ENCODE data around the gene C22orf39. TPM values are rescaled to one million over a fixed set of nuclear protein-coding genes. Genes with fewer than 3 reads are reported as not detected.

The C22orf39 gene
- polyA plus RNA-seq, 1 of the 3 experiments (the other 2 are of a cell fraction): 17.7 TPM

DNA sequence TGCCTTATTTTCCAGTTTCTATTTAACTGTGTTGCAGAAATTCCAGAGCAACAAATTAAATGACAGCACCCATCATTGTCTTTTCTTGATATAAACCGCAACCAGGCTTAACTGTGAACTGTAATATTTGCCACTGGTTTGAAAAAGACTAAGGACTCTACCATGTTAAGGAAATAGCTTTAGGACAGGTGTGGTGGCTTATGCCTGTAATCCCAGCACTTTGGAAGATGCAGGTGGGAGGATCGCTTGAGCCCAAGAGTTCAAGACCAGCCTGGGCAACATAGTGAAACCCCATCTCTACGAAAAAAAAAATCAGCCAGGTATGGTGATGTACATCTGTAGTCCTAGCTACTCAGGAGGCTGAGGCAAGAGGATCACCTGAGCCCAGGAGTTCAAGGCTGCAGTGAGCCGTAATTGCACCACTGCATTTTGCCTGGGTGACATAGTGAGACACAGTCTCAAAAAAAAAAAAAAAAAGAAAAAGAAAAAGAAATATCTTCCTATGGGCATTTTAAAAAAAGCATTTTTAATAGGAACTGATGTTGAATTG lies 44.8 kb downstream of the C22orf39 start:
- DNase-seq: no peak
- H3F3A ChIP-seq (replicated peaks; ENCODE audit: insufficient read depth): peaks cover 4% of the 10 kb centered on the region
- TF ChIP-seq, protein P1, sequence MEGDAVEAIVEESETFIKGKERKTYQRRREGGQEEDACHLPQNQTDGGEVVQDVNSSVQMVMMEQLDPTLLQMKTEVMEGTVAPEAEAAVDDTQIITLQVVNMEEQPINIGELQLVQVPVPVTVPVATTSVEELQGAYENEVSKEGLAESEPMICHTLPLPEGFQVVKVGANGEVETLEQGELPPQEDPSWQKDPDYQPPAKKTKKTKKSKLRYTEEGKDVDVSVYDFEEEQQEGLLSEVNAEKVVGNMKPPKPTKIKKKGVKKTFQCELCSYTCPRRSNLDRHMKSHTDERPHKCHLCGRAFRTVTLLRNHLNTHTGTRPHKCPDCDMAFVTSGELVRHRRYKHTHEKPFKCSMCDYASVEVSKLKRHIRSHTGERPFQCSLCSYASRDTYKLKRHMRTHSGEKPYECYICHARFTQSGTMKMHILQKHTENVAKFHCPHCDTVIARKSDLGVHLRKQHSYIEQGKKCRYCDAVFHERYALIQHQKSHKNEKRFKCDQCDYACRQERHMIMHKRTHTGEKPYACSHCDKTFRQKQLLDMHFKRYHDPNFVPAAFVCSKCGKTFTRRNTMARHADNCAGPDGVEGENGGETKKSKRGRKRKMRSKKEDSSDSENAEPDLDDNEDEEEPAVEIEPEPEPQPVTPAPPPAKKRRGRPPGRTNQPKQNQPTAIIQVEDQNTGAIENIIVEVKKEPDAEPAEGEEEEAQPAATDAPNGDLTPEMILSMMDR (IDR thresholded peaks at IDR 0.05): no peak
- TF ChIP-seq MEF2A (IDR thresholded peaks at IDR 0.05; ENCODE audit: borderline replicate concordance, low read depth) (no peak), TEAD4 (IDR thresholded peaks at IDR 0.05; ENCODE audit: borderline replicate concordance, insufficient read depth) (no peak), FOXJ3 (CRISPR knock-in tag; IDR thresholded peaks at IDR 0.05) (no peak), GATA2 (CRISPR knock-in tag; IDR thresholded peaks at IDR 0.05) (no peak), RXRA (IDR thresholded peaks at IDR 0.05; ENCODE audit: borderline replicate concordance, low read depth) (no peak)
- TF ChIP-seq, protein P2, sequence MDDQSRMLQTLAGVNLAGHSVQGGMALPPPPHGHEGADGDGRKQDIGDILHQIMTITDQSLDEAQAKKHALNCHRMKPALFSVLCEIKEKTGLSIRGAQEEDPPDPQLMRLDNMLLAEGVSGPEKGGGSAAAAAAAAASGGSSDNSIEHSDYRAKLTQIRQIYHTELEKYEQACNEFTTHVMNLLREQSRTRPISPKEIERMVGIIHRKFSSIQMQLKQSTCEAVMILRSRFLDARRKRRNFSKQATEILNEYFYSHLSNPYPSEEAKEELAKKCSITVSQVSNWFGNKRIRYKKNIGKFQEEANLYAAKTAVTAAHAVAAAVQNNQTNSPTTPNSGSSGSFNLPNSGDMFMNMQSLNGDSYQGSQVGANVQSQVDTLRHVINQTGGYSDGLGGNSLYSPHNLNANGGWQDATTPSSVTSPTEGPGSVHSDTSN (IDR thresholded peaks at IDR 0.05): no peak
- H3K36me3 ChIP-seq (replicated peaks in 1 of 2; ENCODE audit: control insufficient read depth in 1 of 2, insufficient read depth in 2 of 2, low read length in 1 of 2): peaks cover 19 to 48% of the 10 kb centered on the region in 2 experiments
- no peak overlapping the region for H3K4me3 ChIP-seq (ENCODE audit: low read depth in 2 of 2, low read length in 1 of 2)
- no peaks in the 10 kb centered on the region for H3K9me2 ChIP-seq
- H4K20me1 ChIP-seq (ENCODE audit: insufficient read depth): no peaks in the 10 kb centered on the region
- whole genome bisulfite sequencing (ENCODE audit: low lambda C conversion rate): 97% methylated on average over 4 of the region's 4 CpGs
- H3K4me1 ChIP-seq (ENCODE audit: control insufficient read depth in 1 of 2, insufficient read depth in 2 of 2, low read depth in 1 of 2, low read length in 1 of 2): peaks cover 0 to 14% of the 10 kb centered on the region in 2 experiments; a peak in 2 of 4 replicates
- H3K4me2 ChIP-seq: no peak overlapping the region
- CTCF ChIA-PET: interaction anchor here (1.0 to 1.3 kb wide), 2 partner anchors 32 to 223 kb away, joined by 3 read pairs; no protein-coding TSS in a partner anchor
- H3K27ac ChIP-seq (ENCODE audit: low read depth in 2 of 2, low read length in 1 of 2): peak overlapping the region in 1 of 2 experiments; percentile 38; a peak in 2 of 4 replicates
- no peaks in the 10 kb centered on the region for H3K27me3 ChIP-seq (ENCODE audit: insufficient read depth)
- POLR2A ChIA-PET: no interaction called here
- H2AFZ ChIP-seq (ENCODE audit: low read depth): no peak overlapping the region
- no peaks in the 10 kb centered on the region for H3K79me2 ChIP-seq (ENCODE audit: insufficient read depth)
- H3K9me3 ChIP-seq: no peaks in the 10 kb centered on the region
- H3K9ac ChIP-seq: no peak overlapping the region

DNA sequence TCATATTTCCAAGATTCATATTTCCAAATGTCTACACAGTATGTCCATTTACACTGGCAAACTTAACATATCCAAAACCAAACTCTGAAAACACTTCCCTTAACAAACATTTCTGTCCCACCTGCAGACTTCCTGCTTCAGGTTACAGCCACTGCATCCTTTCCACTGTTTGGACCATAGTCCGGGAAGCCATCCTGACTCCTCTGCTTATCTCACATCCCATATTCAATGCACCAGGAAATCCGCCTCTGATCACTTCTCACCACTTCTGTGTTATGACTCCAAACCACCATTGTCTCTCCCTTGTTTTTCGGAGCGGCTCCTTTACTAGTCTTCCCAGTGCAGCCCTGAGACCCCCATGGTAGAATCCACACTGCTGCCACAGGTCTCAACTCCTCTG lies 46.0 kb downstream of the C22orf39 start:
- H3K4me1 ChIP-seq (ENCODE audit: control insufficient read depth in 1 of 2, insufficient read depth in 2 of 2, low read depth in 1 of 2, low read length in 1 of 2): peaks cover 0 to 3% of the 10 kb centered on the region in 2 experiments; a peak in 2 of 4 replicates
- CTCF ChIA-PET: interaction anchor here (1.3 kb wide), 1 partner anchor 34 kb away, joined by 3 read pairs; no protein-coding TSS in a partner anchor
- H3K79me2 ChIP-seq (ENCODE audit: insufficient read depth): no peaks in the 10 kb centered on the region
- no peak overlapping the region for H3K9ac ChIP-seq
- H2AFZ ChIP-seq (ENCODE audit: low read depth): no peak overlapping the region
- no peak overlapping the region for H3K4me3 ChIP-seq (ENCODE audit: low read depth in 2 of 2, low read length in 1 of 2)
- H3K4me2 ChIP-seq: no peak overlapping the region
- no peaks in the 10 kb centered on the region for H3K27me3 ChIP-seq (ENCODE audit: insufficient read depth)
- no peaks in the 10 kb centered on the region for H4K20me1 ChIP-seq (ENCODE audit: insufficient read depth)
- no peak for DNase-seq
- H3K9me3 ChIP-seq: no peaks in the 10 kb centered on the region
- 98% methylated on average over 4 of the region's 4 CpGs for WGBS (ENCODE audit: low lambda C conversion rate)
- peaks cover 4% of the 10 kb centered on the region for H3F3A ChIP-seq (replicated peaks; ENCODE audit: insufficient read depth)
- H3K36me3 ChIP-seq (replicated peaks in 1 of 2; ENCODE audit: control insufficient read depth in 1 of 2, insufficient read depth in 2 of 2, low read length in 1 of 2): peaks cover 19 to 46% of the 10 kb centered on the region in 2 experiments
- H3K9me2 ChIP-seq: no peaks in the 10 kb centered on the region
- POLR2A ChIA-PET: no interaction called here
- no peak overlapping the region for H3K27ac ChIP-seq (ENCODE audit: low read depth in 2 of 2, low read length in 1 of 2)
- TF ChIP-seq SMC3 (IDR thresholded peaks at IDR 0.05; ENCODE audit: low read depth, low read length): no peak
- TF ChIP-seq RCOR1 (IDR thresholded peaks at IDR 0.05; ENCODE audit: low read length): no peak

All from SK-N-SH (cell line).